AG04450 (cell line): ENCODE measurements around the gene BACE1. TPM values are rescaled to one million over a fixed set of nuclear protein-coding genes. Genes with fewer than 3 reads are reported as not detected.
A peak's percentile ranks its signal among the peaks of the same experiment; 100 is the strongest.
"Not testable (repeated sequence)": the region's sequence is repeated elsewhere in the genome, so short reads cannot be mapped to it uniquely, and the experiment has no call there.

Source experiments
- CTCF ChIA-PET: fragments of 300-600, 350-600 bp; formaldehyde crosslinking; extraction: SDS; loops from one replicate; lab custom pipeline; 2022; ENCODE audit warnings: antibody characterized with exemption, inconsistent platforms; lab: Charles Lee
- POLR2A ChIA-PET: fragments of 350-600 bp; formaldehyde crosslinking; extraction: SDS; loops from one replicate; lab custom pipeline; 2021; ENCODE audit warnings: antibody characterized with exemption, inconsistent platforms; lab: Yijun Ruan, JAX
- DNase-seq: peaks from one replicate; pipeline ENCODE4 v3.0.0-alpha.2; 2011; ENCODE audit warnings: low read depth, low spot score
- H3K27ac ChIP-seq: one replicate; pipeline ENCODE4 v1.5.1; 2012; ENCODE audit warnings: low read depth, low read length, control low read depth
- H3K27me3 ChIP-seq: one replicate; pipeline ENCODE4 v1.6.0; 2012; ENCODE audit warnings: low read length; ENCODE audit not compliant: control insufficient read depth, insufficient read depth
- H3K4me3 ChIP-seq: 2 replicates; pipeline ENCODE4 v1.5.1; 2011; ENCODE audit warnings: mild to moderate bottlenecking, low read depth, low read length, control low read depth
- H3K9me3 ChIP-seq: 2 replicates; pipeline ENCODE4 v1.5.1; 2012; ENCODE audit warnings: low read length; ENCODE audit not compliant: control insufficient read depth, insufficient read depth
- CTCF ChIP-seq: IDR thresholded peaks from 2 replicates; pipeline ENCODE4 v1.5.1; 2011; ENCODE audit warnings: low read depth, low read length, control low read depth, inconsistent platforms
- polyA plus RNA-seq: library from polyadenylated mRNA; depleted of rRNA; stranded (reverse); fragments of >200 nt; gene quantifications from 2 replicates; pipeline ENCODE4 v1.2.3, GENCODE V29; 2011

The BACE1 gene
- polyA plus RNA-seq, 1 experiment = 41.3 TPM

DNA sequence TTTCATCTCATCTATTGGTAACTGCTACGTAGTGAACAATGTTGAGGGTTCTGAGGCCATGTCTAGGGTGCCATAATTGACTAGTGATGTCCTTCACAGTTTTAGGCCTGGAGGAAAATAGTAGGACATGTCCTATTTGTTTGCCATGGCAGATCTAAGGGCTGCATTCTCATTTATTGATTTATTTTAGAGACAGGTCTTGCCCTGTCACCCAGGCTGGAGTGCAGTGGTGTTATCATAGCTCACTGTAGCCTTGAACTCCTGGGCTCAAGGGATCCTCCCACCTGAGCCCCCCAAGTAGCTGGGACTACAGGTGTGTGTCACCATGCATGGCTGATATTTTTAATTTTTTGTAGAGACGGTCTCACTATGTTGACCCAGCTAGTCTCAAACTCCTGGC is 16.8 kb upstream of the BACE1 start:
- H3K9me3 ChIP-seq = no peaks in the 10 kb centered on the region; the same call in 1 of the 2 replicates
- CTCF ChIA-PET = no interaction called here

DNA sequence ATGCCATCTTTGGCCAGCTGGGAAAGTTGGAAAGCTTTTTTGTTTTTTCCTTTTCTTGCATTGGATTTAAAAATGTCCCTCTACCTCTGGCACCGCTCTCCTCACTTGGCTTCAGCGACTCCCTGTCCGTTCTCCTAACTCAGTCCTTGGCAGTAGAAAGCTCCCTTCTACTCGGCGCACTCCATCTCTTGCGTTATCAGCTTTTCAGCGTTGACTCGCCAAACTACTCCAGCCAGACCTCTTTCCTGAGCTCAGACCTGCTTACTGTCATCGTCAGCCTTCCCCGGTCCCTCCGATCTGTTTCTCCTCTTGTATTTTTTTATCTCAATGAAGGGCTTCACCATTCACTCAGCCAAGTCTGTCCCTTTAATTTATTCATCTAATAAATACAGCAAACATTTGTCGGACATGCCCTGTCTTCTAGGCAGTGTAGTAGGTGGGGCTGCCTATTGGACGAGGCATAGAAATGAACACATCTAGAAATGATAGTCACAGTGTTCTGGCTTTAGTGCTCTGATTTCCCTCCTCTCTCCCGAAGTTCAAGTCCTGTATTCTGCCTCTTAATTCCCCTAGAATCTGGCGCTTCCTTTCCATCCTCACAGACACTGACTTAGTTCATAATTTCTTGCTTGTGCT is 12.4 kb upstream of the BACE1 start:
- Histone ChIP-seq H3K9me3 (no peaks in the 10 kb centered on the region; the same call in 1 of the 2 replicates), H3K27ac (peak overlapping the region; percentile 91), H3K4me3 (peak overlapping the region; percentile 83), H3K27me3 (no peaks in the 10 kb centered on the region)
- DNase-seq = no peak
- POLR2A ChIA-PET = interaction anchor here (1.1 to 1.2 kb wide), 3 partner anchors 9 to 110 kb away, joined by 3 to 4 read pairs (median 3); no protein-coding TSS in a partner anchor
- CTCF ChIA-PET = interaction anchor here (0.6 to 0.9 kb wide), 3 partner anchors 97 to 292 kb away, joined by 3 to 6 read pairs (median 3); no protein-coding TSS in a partner anchor
- TF ChIP-seq CTCF = no peak

More for the DNA sequence above, 16.8 kb upstream of the BACE1 start:
- POLR2A ChIA-PET = no interaction called here
- Histone ChIP-seq H3K27ac (no peak overlapping the region), H3K27me3 (no peaks in the 10 kb centered on the region), H3K4me3 (no peak overlapping the region)
- TF ChIP-seq CTCF = no peak
- no peak for DNase-seq

- CTCF ChIA-PET = interaction anchor here (0.6 to 1.2 kb wide), 4 partner anchors 96 to 293 kb away, joined by 3 to 6 read pairs (median 3); no protein-coding TSS in a partner anchor
- Histone ChIP-seq H3K4me3 (peak within 1 kb of the TSS; percentile 83), H3K27ac (peak within 1 kb of the TSS; percentile 91), H3K27me3 (no peaks in the 10 kb centered on the region), H3K9me3 (no peaks in the 10 kb centered on the region; the same call in 1 of the 2 replicates)
- peak; percentile 91 for DNase-seq
- POLR2A ChIA-PET = interaction anchor here (0.7 to 1.2 kb wide), 5 partner anchors 9 to 1235 kb away, joined by 3 to 4 read pairs (median 3); partner anchors contain the start of gene BACE1
- TF ChIP-seq CTCF = no peak
Measured at GRCh38 chr11:117327567-117328374, 11.7 kb upstream of the BACE1 start, which contains the start of gene CEP164. TSS of gene CEP164 (plus strand) at chr11:117327854. CDS start at chr11:117338587, 10,733 bp downstream.

DNA sequence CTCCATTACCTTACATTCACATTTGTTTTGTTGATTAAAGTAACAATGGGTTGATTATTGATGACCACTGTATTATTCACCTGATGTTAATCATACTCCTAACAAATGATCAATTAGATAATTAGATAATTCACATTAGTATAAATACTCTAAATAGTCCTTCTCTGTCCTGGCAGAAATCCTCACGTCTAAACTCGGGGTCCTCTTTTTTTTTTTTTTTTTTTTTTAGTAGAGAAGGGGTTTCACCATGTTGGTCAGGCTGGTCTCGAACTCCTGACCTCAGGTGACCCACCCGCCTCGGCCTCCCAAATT is 11.2 kb upstream of the BACE1 start:
- not testable (repeated sequence) for DNase-seq, H3K9me3 ChIP-seq, H3K27me3 ChIP-seq, H3K27ac ChIP-seq
- ChIA-PET POLR2A (interaction anchor here (0.7 to 1.1 kb wide), 3 partner anchors 11 to 1234 kb away, joined by 3 to 4 read pairs (median 3); partner anchors contain the start of gene BACE1), CTCF (interaction anchor here (1.2 kb wide), 1 partner anchor 146 kb away, joined by 3 read pairs; no protein-coding TSS in a partner anchor)
- H3K4me3 ChIP-seq = peak overlapping the region; percentile 53

DNA sequence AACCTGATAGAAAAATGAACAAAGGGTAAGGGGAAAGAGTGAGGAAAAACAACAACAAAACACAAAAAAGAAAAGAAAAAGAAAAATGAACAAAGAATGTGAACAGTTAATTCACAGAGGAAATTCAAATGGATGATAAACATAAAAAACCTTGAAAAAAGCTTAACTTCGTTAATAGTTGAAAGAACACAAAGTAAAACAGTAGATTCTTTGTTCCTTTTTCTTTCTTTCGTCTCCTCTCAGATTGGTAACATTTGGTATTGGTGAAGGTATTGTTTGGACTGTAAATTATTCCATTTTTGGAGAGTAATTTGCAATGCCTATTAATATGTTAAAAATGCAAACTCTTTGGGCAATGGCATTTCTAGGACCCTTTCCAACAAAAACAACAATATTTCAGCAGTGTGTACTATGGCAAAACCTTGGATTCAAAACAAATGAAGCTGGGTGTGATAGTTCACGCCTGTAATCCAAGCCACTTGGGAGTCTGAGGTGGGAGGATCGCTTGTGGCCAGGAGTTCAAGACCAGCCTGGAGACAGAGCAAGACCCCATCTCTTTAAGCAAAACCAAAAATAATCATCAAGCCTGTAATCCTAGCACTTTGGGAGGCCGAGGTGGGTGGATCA is 3.3 kb upstream of the BACE1 start:
- no peak for TF ChIP-seq CTCF
- no peak for DNase-seq
- Histone ChIP-seq H3K27ac (no peak overlapping the region), H3K9me3 (no peaks in the 10 kb centered on the region), H3K4me3 (no peak overlapping the region), H3K27me3 (no peaks in the 10 kb centered on the region)
- POLR2A ChIA-PET = interaction anchor here (1.6 kb wide), 1 partner anchor 9 kb away, joined by 4 read pairs; no protein-coding TSS in a partner anchor
- CTCF ChIA-PET = interaction anchor here (0.9 kb wide), 1 partner anchor 80 kb away, joined by 3 read pairs; no protein-coding TSS in a partner anchor
